Vagina (tissue), 2 donors: ENCODE data around the gene AGXT2.

Experiments used
- POLR2A ChIP-seq, 2 donors: fragments of 450-650 bp; IDR thresholded peaks; one replicate each; pipeline ENCODE4 v1.6.1; 2017; ENCODE audit warnings: antibody characterized with exemption in 2 of 2, mild to moderate bottlenecking in 2 of 2, moderate library complexity in 2 of 2
- TF ChIP-seq, protein P1 (sequence below), 3 experiments: fragments of 450-650 bp in 2 of 3; fragments of 200-600 bp in 1 of 3; sonication (generic) in 1 of 3; IDR thresholded peaks; one replicate each; pipeline ENCODE4 v1.5.1; 2017 to 2019; ENCODE audit warnings: antibody characterized with exemption in 3 of 3, mild to moderate bottlenecking in 2 of 3, moderate library complexity in 2 of 3

DNA sequence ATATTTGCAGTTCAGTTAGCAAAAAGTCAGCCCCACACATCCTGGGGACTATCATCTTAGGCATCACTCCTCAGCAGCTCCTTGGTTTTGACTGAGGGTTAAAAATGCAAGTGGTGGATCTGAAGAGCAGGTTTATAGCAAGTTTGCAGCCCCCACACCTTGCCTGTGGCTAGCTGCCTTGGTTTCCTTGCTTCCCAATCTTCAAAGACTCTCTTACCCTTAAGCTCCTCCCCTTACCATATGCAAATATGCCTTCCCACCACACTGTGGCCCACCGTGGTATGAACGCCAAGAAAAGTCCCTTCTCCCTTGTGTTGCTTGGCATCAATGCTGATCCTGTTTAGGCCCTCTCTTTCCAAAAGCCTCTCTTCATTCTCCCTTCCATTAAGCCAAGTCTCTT, 45.0 kb upstream of the AGXT2 start:
- TF ChIP-seq, protein P1, sequence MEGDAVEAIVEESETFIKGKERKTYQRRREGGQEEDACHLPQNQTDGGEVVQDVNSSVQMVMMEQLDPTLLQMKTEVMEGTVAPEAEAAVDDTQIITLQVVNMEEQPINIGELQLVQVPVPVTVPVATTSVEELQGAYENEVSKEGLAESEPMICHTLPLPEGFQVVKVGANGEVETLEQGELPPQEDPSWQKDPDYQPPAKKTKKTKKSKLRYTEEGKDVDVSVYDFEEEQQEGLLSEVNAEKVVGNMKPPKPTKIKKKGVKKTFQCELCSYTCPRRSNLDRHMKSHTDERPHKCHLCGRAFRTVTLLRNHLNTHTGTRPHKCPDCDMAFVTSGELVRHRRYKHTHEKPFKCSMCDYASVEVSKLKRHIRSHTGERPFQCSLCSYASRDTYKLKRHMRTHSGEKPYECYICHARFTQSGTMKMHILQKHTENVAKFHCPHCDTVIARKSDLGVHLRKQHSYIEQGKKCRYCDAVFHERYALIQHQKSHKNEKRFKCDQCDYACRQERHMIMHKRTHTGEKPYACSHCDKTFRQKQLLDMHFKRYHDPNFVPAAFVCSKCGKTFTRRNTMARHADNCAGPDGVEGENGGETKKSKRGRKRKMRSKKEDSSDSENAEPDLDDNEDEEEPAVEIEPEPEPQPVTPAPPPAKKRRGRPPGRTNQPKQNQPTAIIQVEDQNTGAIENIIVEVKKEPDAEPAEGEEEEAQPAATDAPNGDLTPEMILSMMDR (IDR thresholded peaks at IDR 0.05): no peak
- TF ChIP-seq POLR2A (IDR thresholded peaks at IDR 0.05): no peak
